HepG2 (cell line): ENCODE measurements around the gene GNGT2. TPM values are rescaled to one million over a fixed set of nuclear protein-coding genes. Genes with fewer than 3 reads are reported as not detected.

Experiments
- ATAC-seq: fragments of 200-7000 bp; cut with Tn5 transposase; 3 replicates; pipeline ENCODE4 v1.9.1; 2020; ENCODE audit warnings: mild to moderate bottlenecking, moderate library complexity
- BruUV-seq: library from RNA; stranded (reverse); fragments of 400-500 nt; replicated peaks from 2 replicates; lab custom pipeline; 2021; lab: Mats Ljungman, UMichigan
- CTCF ChIA-PET: fragments of 300-600 bp; formaldehyde crosslinking; extraction: SDS; loops from one replicate; lab custom pipeline; 2021; ENCODE audit warnings: low total read pairs, inconsistent platforms, low intra/inter-chr PET ratio; lab: Yijun Ruan, JAX
- POLR2A ChIA-PET: fragments of 350-600 bp; sonication (Branson Sonifier 250); formaldehyde crosslinking; loops from one replicate; lab custom pipeline; 2020; ENCODE audit warnings: antibody characterized with exemption, inconsistent platforms; lab: Yijun Ruan, JAX
- DNase-seq: peaks from one replicate; pipeline ENCODE4 v3.0.0-alpha.2; 2015; ENCODE audit warnings: low spot score
- FAIRE-seq: peaks from 3 replicates; lab custom pipeline; 2011; peaks lifted over from hg19 to GRCh38; lab: Jason Lieb, UNC
- H2AFZ ChIP-seq: one replicate; pipeline ENCODE4 v1.6.1; 2011; ENCODE audit warnings: low read length, inconsistent platforms
- H3K27ac ChIP-seq: fragments of 300-600 bp; 3 replicates; pipeline ENCODE4 v1.8.0; 2011; ENCODE audit warnings: mixed run types, mild to moderate bottlenecking, mixed read lengths, low read length, inconsistent platforms; ENCODE audit not compliant: insufficient read depth; ENCODE audit errors: extremely low read length
- H3K27me3 ChIP-seq, 2 experiments: fragments of 200-600 bp in 1 of 2; 2 replicates in 1 of 2; 3 replicates in 1 of 2; pipeline versions ENCODE4 v1.6.0 to v1.8.0; 2011; ENCODE audit warnings: low read length in 2 of 2, mild to moderate bottlenecking in 2 of 2, moderate library complexity in 2 of 2, inconsistent platforms in 1 of 2; ENCODE audit not compliant: insufficient read depth in 2 of 2, control insufficient read depth in 1 of 2
- H3K36me3 ChIP-seq, 2 experiments: fragments of 200-600 bp in 1 of 2; replicated peaks in 1 of 2; 2 replicates in 1 of 2; 3 replicates in 1 of 2; pipeline versions ENCODE4 v1.5.1 to v1.8.0; 2011; ENCODE audit warnings: low read length in 2 of 2, inconsistent platforms in 1 of 2; ENCODE audit not compliant: insufficient read depth in 2 of 2, control insufficient read depth in 1 of 2
- H3K4me1 ChIP-seq: 2 replicates; pipeline ENCODE4 v1.5.1; 2012; ENCODE audit warnings: low read length, inconsistent platforms; ENCODE audit not compliant: insufficient read depth
- H3K4me2 ChIP-seq: 2 replicates; pipeline ENCODE4 v1.6.0; 2011; ENCODE audit warnings: low read depth, low read length, inconsistent platforms
- H3K4me3 ChIP-seq, 3 experiments: fragments of 200-600 bp in 1 of 3; sonication (generic), shearing (Covaris generic) in 1 of 3; replicated peaks in 1 of 3; 2 replicates each; pipeline ENCODE4 v1.5.1; 2011 to 2016; ENCODE audit warnings: low read length in 3 of 3, inconsistent platforms in 2 of 3, low read depth in 2 of 3, mild to moderate bottlenecking in 2 of 3, control low read depth in 1 of 3, mixed read lengths in 1 of 3; ENCODE audit not compliant: insufficient read depth in 1 of 3
- H3K79me2 ChIP-seq: one replicate; pipeline ENCODE4 v1.6.1; 2011; ENCODE audit warnings: low read length, inconsistent platforms; ENCODE audit not compliant: insufficient read depth
- H3K9ac ChIP-seq: 2 replicates; pipeline ENCODE4 v1.6.0; 2011; ENCODE audit warnings: mild to moderate bottlenecking, low read depth, low read length, inconsistent platforms; ENCODE audit not compliant: insufficient read depth
- H3K9me3 ChIP-seq: 2 replicates; pipeline ENCODE4 v1.5.1; 2012; ENCODE audit warnings: mild to moderate bottlenecking, low read length
- H4K20me1 ChIP-seq: 2 replicates; pipeline ENCODE4 v1.6.0; 2011; ENCODE audit warnings: inconsistent platforms, mild to moderate bottlenecking, low read length, moderate library complexity; ENCODE audit not compliant: insufficient read depth
- ATM ChIP-seq: fragments of 450-650 bp; IDR thresholded peaks from 2 replicates; pipeline ENCODE4 v1.7.1; 2017; ENCODE audit warnings: mild to moderate bottlenecking, borderline replicate concordance
- BORCS8-MEF2B ChIP-seq: sonication (generic); formaldehyde crosslinking; IDR thresholded peaks from 2 replicates; pipeline ENCODE4 v1.8.0; 2022; ENCODE audit warnings: mild to moderate bottlenecking, missing genetic modification reagents
- FOSL2 ChIP-seq: sonication (generic); formaldehyde crosslinking; IDR thresholded peaks from 2 replicates; pipeline ENCODE4 v1.4.0; 2020; ENCODE audit warnings: missing genetic modification reagents
- HNF4A ChIP-seq: sonication (generic); formaldehyde crosslinking; IDR thresholded peaks from 2 replicates; pipeline ENCODE4 v1.4.0; 2020; ENCODE audit warnings: missing genetic modification reagents
- HOXA7 ChIP-seq: sonication (generic); formaldehyde crosslinking; IDR thresholded peaks from 2 replicates; pipeline ENCODE4 v1.8.1; 2022; ENCODE audit warnings: mild to moderate bottlenecking, missing genetic modification reagents, moderate library complexity
- MAFF ChIP-seq: IDR thresholded peaks from 2 replicates; pipeline ENCODE4 v1.6.1; 2011; ENCODE audit warnings: low read depth, low read length, improper control_type of control experiment
- MAFK ChIP-seq, 2 experiments: IDR thresholded peaks in 1 of 2; conservative IDR thresholded peaks in 1 of 2; 2 replicates each; pipeline ENCODE4 v1.6.1; 2011; ENCODE audit warnings: improper control_type of control experiment in 2 of 2, low read length in 2 of 2
- MED13 ChIP-seq: sonication (generic); formaldehyde crosslinking; IDR thresholded peaks from 2 replicates; pipeline ENCODE4 v1.5.0; 2020; ENCODE audit warnings: missing genetic modification reagents
- RNF219 ChIP-seq: sonication (generic); formaldehyde crosslinking; IDR thresholded peaks from 2 replicates; pipeline ENCODE4 v1.5.0; 2020; ENCODE audit warnings: mild to moderate bottlenecking, missing genetic modification reagents
- UBTF ChIP-seq: sonication (generic); formaldehyde crosslinking; IDR thresholded peaks from 2 replicates; pipeline ENCODE4 v1.4.0; 2020; ENCODE audit warnings: mild to moderate bottlenecking, missing genetic modification reagents
- ZNF232 ChIP-seq: sonication (generic); formaldehyde crosslinking; IDR thresholded peaks from 2 replicates; pipeline ENCODE4 v1.4.0; 2020; ENCODE audit warnings: missing genetic modification reagents, borderline replicate concordance
- whole genome bisulfite sequencing: methylation state at CpG from one replicate; pipeline ENCODE4 v1.1.6; 2017; ENCODE audit warnings: low lambda C conversion rate; 5-methylcytosine and 5-hydroxymethylcytosine counted together
- in situ Hi-C: cut with HindIII; loops from 2 replicates; pipeline ENCODE4 v1.10.0; 2017; ENCODE audit warnings: low pct_unique_long_range_greater_than_20kb; ENCODE audit not compliant: extremely low pct_ligation_motif_present
- intact Hi-C: fragments of 100-400 bp; cut with micrococcal nuclease; formaldehyde crosslinking; loops from one replicate; pipeline ENCODE4 v1.10.0; 2022; ENCODE audit not compliant: unreplicated experiment
- polyA plus RNA-seq, 8 experiments: library from polyadenylated mRNA; depleted of rRNA in 3 of 8; stranded (reverse) in 7 of 8; unstranded in 1 of 8; fragments of >200 nt; fragmentation: Illumina TruSeq in 4 of 8; extraction: Trizol in 4 of 8; gene quantifications; 2 replicates each; pipeline versions ENCODE4 v1.2.1 to v1.2.3, GENCODE V29; 2011 to 2016; ENCODE audit warnings: low read depth in 4 of 8, missing spikeins in 1 of 8, mixed read lengths in 1 of 8; ENCODE audit not compliant: insufficient read depth in 1 of 8
- total RNA-seq, 5 experiments: library from RNA; depleted of rRNA; stranded (reverse); fragments of >200 nt; fragmentation: Illumina TruSeq; extraction: Trizol; gene quantifications; 2 replicates each; pipeline ENCODE4 v1.2.3, GENCODE V29; 2016; ENCODE audit warnings: low read depth in 1 of 5

Gene GNGT2
- total and polyA plus RNA-seq, 2 of the 13 experiments (the other 11 are each of a cell fraction or from before 2014, with no cell fraction given): not detected

GRCh38 chr17:49229076-49229804 lies 18.9 kb upstream of the GNGT2 start:
- TF ChIP-seq FOSL2 (CRISPR knock-in tag): peak; percentile 41
- no peak for TF ChIP-seq ATM
- 0 out of 2 replicates have a peak, but pooled peaks have one; percentile 1 for TF ChIP-seq MAFF
- TF ChIP-seq MAFK (conservative IDR thresholded peaks at IDR 0.05 in 1 of 2, IDR thresholded peaks at IDR 0.05 in 1 of 2; ENCODE audit: low read length in 2 of 2): peak; percentile 35 to 38; a peak in 1 of 4 replicates
- no peak for TF ChIP-seq HOXA7 (CRISPR knock-in tag)
- intact Hi-C loops: no loop called here
- Histone ChIP-seq H3K9me3 (no peaks in the 10 kb centered on the region), H3K27me3 (peaks cover 10 to 61% of the 10 kb centered on the region in 2 experiments; a peak in 4 of 5 replicates), H3K27ac (no peak overlapping the region), H3K4me2 (no peak overlapping the region), H3K79me2 (no peaks in the 10 kb centered on the region), H3K4me1 (peaks cover 32% of the 10 kb centered on the region), H2AFZ (no peak overlapping the region), H3K9ac (no peak overlapping the region), H3K36me3 (no peaks in the 10 kb centered on the region), H3K4me3 (no peak overlapping the region), H4K20me1 (no peaks in the 10 kb centered on the region)
- in situ Hi-C loops: loop anchor here (5.0 kb wide), 1 partner anchor 47 kb away; no protein-coding TSS in a partner anchor
- FAIRE-seq (no peak), ATAC-seq (no peak), DNase-seq (no peak)
- POLR2A ChIA-PET: no interaction called here
- CTCF ChIA-PET: no interaction called here
- 4% methylated on average over 6 of the region's 6 CpGs for WGBS
- BruUV-seq: no TSS peak

- DNase-seq: peak; percentile 69
- ATAC-seq: peak; percentile 64
- no peak overlapping the region for H3K4me2 ChIP-seq
- H2AFZ ChIP-seq: no peak overlapping the region
- no peaks in the 10 kb centered on the region for H3K9me3 ChIP-seq
- no peak overlapping the region for H3K4me3 ChIP-seq
- no peak overlapping the region for H3K9ac ChIP-seq
- H3K4me1 ChIP-seq: peaks cover 45% of the 10 kb centered on the region
- no peak overlapping the region for H3K27ac ChIP-seq
- H4K20me1 ChIP-seq: no peaks in the 10 kb centered on the region
- in situ Hi-C loops (loop anchor here (5.0 kb wide), 1 partner anchor 45 kb away; no protein-coding TSS in a partner anchor), intact Hi-C loops (loop anchor here (2.0 kb wide), 1 partner anchor 47 kb away; no protein-coding TSS in a partner anchor)
- POLR2A ChIA-PET: no interaction called here
- no peaks in the 10 kb centered on the region for H3K79me2 ChIP-seq
- BruUV-seq: no TSS peak
- H3K36me3 ChIP-seq: no peaks in the 10 kb centered on the region
- peaks cover 13 to 77% of the 10 kb centered on the region in 2 experiments; a peak in 4 of 5 replicates for H3K27me3 ChIP-seq
- FAIRE-seq: peak; percentile 96
- CTCF ChIA-PET: interaction anchor here (0.7 to 2.4 kb wide), 2 partner anchors 47 to 556 kb away, joined by 3 to 21 read pairs; no protein-coding TSS in a partner anchor
- 19% methylated on average over 5 of the region's 5 CpGs for WGBS
- TF ChIP-seq UBTF (CRISPR knock-in tag): 0 out of 2 replicates have a peak, but pooled peaks have one; percentile 16
- no peak for TF ChIP-seq MED13 (CRISPR knock-in tag)
- TF ChIP-seq BORCS8-MEF2B (CRISPR knock-in tag): 0 out of 2 replicates have a peak, but pooled peaks have one; percentile 23
- no peak for TF ChIP-seq HNF4A (CRISPR knock-in tag)
- TF ChIP-seq RNF219 (CRISPR knock-in tag): no peak
- TF ChIP-seq ZNF232 (CRISPR knock-in tag): 0 out of 2 replicates have a peak, but pooled peaks have one; percentile 25
Measured at GRCh38 chr17:49227436-49228261, 17.3 kb upstream of the GNGT2 start.
